Effector CD8-positive, alpha-beta T cell (primary cell): ENCODE measurements around the gene IGBP1.
A peak's percentile ranks its signal among the peaks of the same experiment; 100 is the strongest.
"Not testable (repeated sequence)": the region's sequence is repeated elsewhere in the genome, so short reads cannot be mapped to it uniquely, and the experiment has no call there.

Experiments used
- DNase-seq: peaks from one replicate; lab custom pipeline; 2025; lab: John Stamatoyannopoulos, UW
- total RNA-seq, 4 experiments: gene quantifications; one replicate each; lab custom pipeline; 2026; lab: John Stamatoyannopoulos, UW

Gene IGBP1
- total RNA-seq, result 60.2 to 72.8 (median 63.0) reads per million in 4 experiments

- peak; percentile 66 for DNase-seq
Observed at GRCh38 chrX:70133303-70134115, at the start of gene IGBP1. IGBP1 (plus strand) TSS chrX:70133447; CDS start chrX:70133948, 501 bp downstream.

- no peak for DNase-seq
Observed at GRCh38 chrX:70084592-70085240, 48.5 kb upstream of the IGBP1 start.

GRCh38 chrX:70087857-70088630 lies 45.2 kb upstream of the IGBP1 start:
- no peak for DNase-seq

GRCh38 chrX:70088751-70089150 lies 44.5 kb upstream of the IGBP1 start:
- DNase-seq, result no peak

- no peak for DNase-seq
Observed at GRCh38 chrX:70089604-70090297, 43.5 kb upstream of the IGBP1 start.

GRCh38 chrX:70092247-70092646 lies 41.0 kb upstream of the IGBP1 start:
- DNase-seq, result no peak

GRCh38 chrX:70096052-70096451 lies 37.2 kb upstream of the IGBP1 start:
- DNase-seq, result no peak

- DNase-seq, result no peak
Observed at GRCh38 chrX:70105229-70105628, 28.0 kb upstream of the IGBP1 start.

GRCh38 chrX:70111436-70112026 lies 21.7 kb upstream of the IGBP1 start:
- DNase-seq, result not testable (repeated sequence)

- DNase-seq, result no peak
Observed at GRCh38 chrX:70117738-70118137, 15.5 kb upstream of the IGBP1 start.

- not testable (repeated sequence) for DNase-seq
Observed at GRCh38 chrX:70123014-70123413, 10.2 kb upstream of the IGBP1 start.

GRCh38 chrX:70124678-70125077 lies 8.6 kb upstream of the IGBP1 start:
- no peak for DNase-seq

GRCh38 chrX:70128071-70128470 lies 5.2 kb upstream of the IGBP1 start:
- no peak for DNase-seq

GRCh38 chrX:70129816-70130215 lies 3.4 kb upstream of the IGBP1 start:
- no peak for DNase-seq

GRCh38 chrX:70132224-70132623 lies 1.0 kb upstream of the IGBP1 start:
- DNase-seq, result no peak

- no peak for DNase-seq
Observed at GRCh38 chrX:70132877-70133302, 357 bp upstream of the IGBP1 start.

GRCh38 chrX:70134116-70134477 lies 850 bp downstream of the IGBP1 start:
- DNase-seq, result no peak

GRCh38 chrX:70138622-70139021 lies 5.4 kb downstream of the IGBP1 start:
- no peak for DNase-seq

GRCh38 chrX:70139736-70140135 lies 6.5 kb downstream of the IGBP1 start:
- DNase-seq, result no peak

- no peak for DNase-seq
Observed at GRCh38 chrX:70141373-70141772, 8.1 kb downstream of the IGBP1 start.
